Liver (tissue), 3 donors: ENCODE data around the gene NBAS.

Source experiments
- ATF3 ChIP-seq: IDR thresholded peaks from 2 replicates; pipeline ENCODE4 v1.6.1; 2016; ENCODE audit warnings: antibody characterized with exemption
- CTCF ChIP-seq: fragments of 150-350 bp; IDR thresholded peaks from 2 replicates; pipeline ENCODE4 v1.5.1; 2017; ENCODE audit warnings: improper control_type of control experiment, low read depth, low read length; ENCODE audit not compliant: missing input control
- EGR1 ChIP-seq, 2 donors: IDR thresholded peaks; 2 replicates each; pipeline ENCODE4 v1.6.1; 2016 to 2018; ENCODE audit warnings: antibody characterized with exemption in 2 of 2, low read depth in 2 of 2
- HNF4A ChIP-seq, 2 donors: conservative IDR thresholded peaks; 2 replicates each; pipeline ENCODE4 v1.6.1; 2016; ENCODE audit warnings: antibody characterized with exemption in 2 of 2, mild to moderate bottlenecking in 2 of 2
- RAD21 ChIP-seq, 2 donors: IDR thresholded peaks; 2 replicates each; pipeline ENCODE4 v1.6.1; 2016; ENCODE audit warnings: antibody characterized with exemption in 2 of 2, mild to moderate bottlenecking in 2 of 2
- REST ChIP-seq: IDR thresholded peaks from 2 replicates; pipeline ENCODE4 v1.6.1; 2016; ENCODE audit warnings: antibody characterized with exemption, mild to moderate bottlenecking
- TAF1 ChIP-seq: conservative IDR thresholded peaks from 2 replicates; pipeline ENCODE4 v1.6.1; 2016; ENCODE audit warnings: antibody characterized with exemption, mild to moderate bottlenecking
- ZBTB33 ChIP-seq: IDR thresholded peaks from 2 replicates; pipeline ENCODE4 v1.6.1; 2016; ENCODE audit warnings: antibody characterized with exemption
- donor health status: healthy.
- donor health status: healthy.

- TF ChIP-seq EGR1 (IDR thresholded peaks at IDR 0.05; ENCODE audit: low read depth in 2 of 2) (no peak), CTCF (no peak), REST (no peak), ZBTB33 (no peak), TAF1 (no peak), HNF4A (conservative IDR thresholded peaks at IDR 0.05) (no peak), RAD21 (IDR thresholded peaks at IDR 0.05) (no peak), ATF3 (no peak)
These were observed 244.7 kb downstream of the NBAS start for GRCh38 chr2:15316370-15316814.
